ENCODE measurements around the gene ATP6V0A4.

DNA sequence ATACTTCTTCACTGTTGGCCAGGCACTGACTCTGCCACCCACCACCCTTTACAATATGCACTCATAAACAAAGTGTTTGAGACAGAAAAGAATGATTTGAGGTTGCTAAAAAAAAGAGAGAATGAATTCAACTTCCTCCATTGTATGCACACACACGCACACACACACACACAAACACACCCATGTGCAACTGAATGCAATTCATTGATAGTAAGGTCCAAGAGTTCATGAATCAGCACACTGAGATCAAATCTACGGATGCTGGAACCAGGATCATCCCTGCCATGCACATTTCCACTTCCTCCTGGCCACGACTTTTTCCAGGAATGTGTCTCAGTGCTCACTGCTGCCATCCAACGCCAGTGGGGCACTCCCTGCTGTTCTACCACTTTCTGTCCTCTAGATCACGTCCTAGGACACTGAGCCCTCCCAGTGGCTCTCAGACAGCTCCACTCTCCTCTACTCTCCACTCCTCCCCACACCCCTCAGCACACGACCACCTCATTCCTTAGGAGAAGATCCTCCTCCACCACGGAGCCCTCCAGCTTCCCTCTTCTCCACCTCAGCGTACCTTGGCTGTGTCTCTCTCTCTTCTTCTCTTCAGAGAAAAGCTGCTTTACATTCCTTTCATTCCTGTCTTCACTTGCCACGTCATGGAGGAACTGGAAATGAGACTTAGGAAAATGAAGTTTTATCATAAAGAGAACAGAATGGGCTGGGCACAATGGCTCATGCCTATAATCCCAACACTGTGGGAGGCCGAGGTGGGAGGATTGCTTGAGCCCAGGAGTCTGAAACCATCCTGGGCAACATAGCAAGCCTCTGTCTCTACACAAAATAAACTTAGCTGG is 12.2 kb downstream of the ATP6V0A4 start:
- TF ChIP-seq, protein P1, sequence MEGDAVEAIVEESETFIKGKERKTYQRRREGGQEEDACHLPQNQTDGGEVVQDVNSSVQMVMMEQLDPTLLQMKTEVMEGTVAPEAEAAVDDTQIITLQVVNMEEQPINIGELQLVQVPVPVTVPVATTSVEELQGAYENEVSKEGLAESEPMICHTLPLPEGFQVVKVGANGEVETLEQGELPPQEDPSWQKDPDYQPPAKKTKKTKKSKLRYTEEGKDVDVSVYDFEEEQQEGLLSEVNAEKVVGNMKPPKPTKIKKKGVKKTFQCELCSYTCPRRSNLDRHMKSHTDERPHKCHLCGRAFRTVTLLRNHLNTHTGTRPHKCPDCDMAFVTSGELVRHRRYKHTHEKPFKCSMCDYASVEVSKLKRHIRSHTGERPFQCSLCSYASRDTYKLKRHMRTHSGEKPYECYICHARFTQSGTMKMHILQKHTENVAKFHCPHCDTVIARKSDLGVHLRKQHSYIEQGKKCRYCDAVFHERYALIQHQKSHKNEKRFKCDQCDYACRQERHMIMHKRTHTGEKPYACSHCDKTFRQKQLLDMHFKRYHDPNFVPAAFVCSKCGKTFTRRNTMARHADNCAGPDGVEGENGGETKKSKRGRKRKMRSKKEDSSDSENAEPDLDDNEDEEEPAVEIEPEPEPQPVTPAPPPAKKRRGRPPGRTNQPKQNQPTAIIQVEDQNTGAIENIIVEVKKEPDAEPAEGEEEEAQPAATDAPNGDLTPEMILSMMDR (IDR thresholded peaks at IDR 0.05) = no peak
- no peak for TF ChIP-seq EP300 (IDR thresholded peaks at IDR 0.05)

Data from tibial nerve (tissue), 4 donors.